IPS-20b (cell line): ENCODE results near the gene NDUFA12.

Experiments used
- H3K27ac ChIP-seq: one replicate; pipeline ENCODE4 v1.5.1; 2013; ENCODE audit warnings: low read length
- H3K27me3 ChIP-seq: 2 replicates; pipeline ENCODE4 v1.6.1; 2013; ENCODE audit warnings: mild to moderate bottlenecking, low read length, inconsistent platforms; ENCODE audit not compliant: insufficient read depth
- H3K36me3 ChIP-seq: 2 replicates; pipeline ENCODE4 v1.6.1; 2013; ENCODE audit warnings: low read depth, mild to moderate bottlenecking, inconsistent platforms, low read length, moderate library complexity; ENCODE audit not compliant: insufficient read depth
- H3K4me1 ChIP-seq: 2 replicates; pipeline ENCODE4 v1.6.1; 2013; ENCODE audit warnings: mild to moderate bottlenecking, control low read depth, inconsistent platforms, low read length, moderate library complexity; ENCODE audit not compliant: insufficient read depth
- H3K4me3 ChIP-seq: 2 replicates; pipeline ENCODE4 v1.5.1; 2013; ENCODE audit warnings: mild to moderate bottlenecking, low read length, inconsistent platforms
- H3K9ac ChIP-seq: 2 replicates; pipeline ENCODE4 v1.6.1; 2013; ENCODE audit warnings: low read depth, mild to moderate bottlenecking, inconsistent platforms, low read length, moderate library complexity
- H3K9me3 ChIP-seq: 2 replicates; pipeline ENCODE4 v1.6.1; 2013; ENCODE audit warnings: mild to moderate bottlenecking, low read depth, low read length, inconsistent platforms; ENCODE audit not compliant: insufficient read depth

NDUFA12 gene

GRCh38 chr12:94961256-94961824 lies 42.2 kb downstream of the NDUFA12 start:
- Histone ChIP-seq H3K27me3 (no peaks in the 10 kb centered on the region), H3K27ac (no peak overlapping the region), H3K4me3 (no peak overlapping the region), H3K9me3 (no peaks in the 10 kb centered on the region), H3K4me1 (no peaks in the 10 kb centered on the region), H3K9ac (no peak overlapping the region), H3K36me3 (no peaks in the 10 kb centered on the region)

DNA sequence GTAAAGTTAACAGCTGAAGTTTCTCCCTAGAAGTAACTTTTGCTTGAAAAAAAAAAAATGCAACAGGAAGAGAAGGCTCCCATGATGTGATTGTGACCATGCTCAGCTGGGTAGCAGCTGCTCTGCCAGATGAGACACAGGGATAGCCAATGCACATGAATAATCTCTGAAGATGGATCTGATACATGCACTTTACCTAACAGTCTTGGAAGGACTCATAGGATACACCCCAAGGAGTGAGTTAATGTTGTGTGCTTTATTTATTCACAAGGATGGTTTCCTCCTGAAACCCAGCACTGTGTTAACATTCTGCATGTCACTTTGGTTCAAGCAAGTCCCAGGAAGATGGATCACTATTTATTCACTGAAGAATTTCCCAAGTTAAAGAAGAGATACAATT lies 46.5 kb downstream of the NDUFA12 start:
- Histone ChIP-seq H3K27ac (no peak overlapping the region), H3K36me3 (no peaks in the 10 kb centered on the region), H3K4me3 (no peak overlapping the region), H3K4me1 (no peaks in the 10 kb centered on the region), H3K9me3 (no peaks in the 10 kb centered on the region), H3K27me3 (no peaks in the 10 kb centered on the region), H3K9ac (no peak overlapping the region)

DNA sequence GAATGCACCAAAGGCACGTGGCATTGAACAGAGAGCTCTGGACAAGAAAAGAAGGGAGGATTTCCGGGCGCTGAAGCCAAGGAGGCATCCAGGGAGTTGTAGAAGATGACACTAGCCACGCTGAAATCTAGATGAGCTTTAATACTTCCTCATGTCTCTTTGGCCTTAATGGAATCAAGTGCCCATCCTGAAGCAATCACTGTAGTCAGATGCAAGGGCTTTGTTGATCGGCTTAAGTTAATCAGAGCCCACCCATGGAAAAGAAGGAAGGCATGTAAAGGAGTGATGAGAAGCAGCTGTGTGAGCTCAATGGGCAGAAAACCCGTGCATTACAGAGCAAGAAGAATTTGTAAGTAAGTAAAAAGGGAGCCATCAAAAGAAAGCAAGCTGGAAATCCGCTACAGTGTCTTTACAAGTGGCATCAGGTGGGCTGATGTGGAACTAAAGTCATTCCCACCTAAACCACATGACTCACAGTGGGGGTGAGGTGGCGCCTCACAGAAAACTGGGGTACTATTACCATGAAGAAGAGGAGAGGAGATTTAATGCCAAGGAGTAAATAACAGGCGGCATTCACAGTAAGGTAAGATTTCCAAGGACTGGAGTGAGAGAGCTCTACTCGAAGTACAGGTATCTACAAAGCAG lies 48.4 kb downstream of the NDUFA12 start:
- H3K9me3 ChIP-seq = no peaks in the 10 kb centered on the region
- no peaks in the 10 kb centered on the region for H3K4me1 ChIP-seq
- no peak overlapping the region for H3K27ac ChIP-seq
- H3K36me3 ChIP-seq = no peaks in the 10 kb centered on the region
- H3K9ac ChIP-seq = no peak overlapping the region
- no peaks in the 10 kb centered on the region for H3K27me3 ChIP-seq
- H3K4me3 ChIP-seq = no peak overlapping the region

DNA sequence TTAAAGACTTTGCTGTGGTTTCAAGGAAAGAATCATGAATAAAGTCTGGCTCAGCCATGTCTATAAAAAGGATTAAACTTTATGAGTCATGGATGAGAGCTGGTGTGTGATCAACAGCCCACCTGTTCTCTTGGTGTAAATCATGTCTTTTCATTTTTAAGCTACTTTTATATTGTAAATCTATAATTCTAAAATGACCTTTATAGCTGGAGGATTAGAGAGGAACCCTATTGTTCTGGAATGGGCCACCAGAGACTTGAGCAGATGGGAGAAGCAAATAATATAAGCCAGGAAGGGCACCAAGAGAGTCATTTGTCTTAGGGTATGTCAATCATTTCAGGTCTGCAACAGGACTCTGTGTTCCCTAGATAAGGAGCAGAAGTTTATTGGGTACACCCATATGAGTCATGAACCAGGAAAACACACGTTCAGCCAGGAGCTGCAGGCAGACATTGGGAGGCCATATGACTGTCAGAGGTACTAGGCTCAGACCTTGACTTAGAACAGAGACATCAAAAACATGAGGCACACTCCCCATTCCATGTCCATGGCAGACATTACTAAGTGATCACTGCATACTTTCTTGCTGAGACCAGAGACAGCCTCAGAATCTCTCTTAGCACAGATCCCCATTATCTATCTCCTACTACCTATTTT lies 49.3 kb downstream of the NDUFA12 start:
- Histone ChIP-seq H3K36me3 (no peaks in the 10 kb centered on the region), H3K27ac (no peak overlapping the region), H3K4me3 (no peak overlapping the region), H3K9me3 (no peaks in the 10 kb centered on the region), H3K9ac (no peak overlapping the region), H3K4me1 (no peaks in the 10 kb centered on the region), H3K27me3 (no peaks in the 10 kb centered on the region)

- Histone ChIP-seq H3K4me1 (no peaks in the 10 kb centered on the region), H3K27ac (no peak overlapping the region), H3K9ac (no peak overlapping the region), H3K36me3 (no peaks in the 10 kb centered on the region), H3K9me3 (no peaks in the 10 kb centered on the region), H3K4me3 (no peak overlapping the region), H3K27me3 (no peaks in the 10 kb centered on the region)
These were observed 51.2 kb downstream of the NDUFA12 start for GRCh38 chr12:94952325-94952724.

DNA sequence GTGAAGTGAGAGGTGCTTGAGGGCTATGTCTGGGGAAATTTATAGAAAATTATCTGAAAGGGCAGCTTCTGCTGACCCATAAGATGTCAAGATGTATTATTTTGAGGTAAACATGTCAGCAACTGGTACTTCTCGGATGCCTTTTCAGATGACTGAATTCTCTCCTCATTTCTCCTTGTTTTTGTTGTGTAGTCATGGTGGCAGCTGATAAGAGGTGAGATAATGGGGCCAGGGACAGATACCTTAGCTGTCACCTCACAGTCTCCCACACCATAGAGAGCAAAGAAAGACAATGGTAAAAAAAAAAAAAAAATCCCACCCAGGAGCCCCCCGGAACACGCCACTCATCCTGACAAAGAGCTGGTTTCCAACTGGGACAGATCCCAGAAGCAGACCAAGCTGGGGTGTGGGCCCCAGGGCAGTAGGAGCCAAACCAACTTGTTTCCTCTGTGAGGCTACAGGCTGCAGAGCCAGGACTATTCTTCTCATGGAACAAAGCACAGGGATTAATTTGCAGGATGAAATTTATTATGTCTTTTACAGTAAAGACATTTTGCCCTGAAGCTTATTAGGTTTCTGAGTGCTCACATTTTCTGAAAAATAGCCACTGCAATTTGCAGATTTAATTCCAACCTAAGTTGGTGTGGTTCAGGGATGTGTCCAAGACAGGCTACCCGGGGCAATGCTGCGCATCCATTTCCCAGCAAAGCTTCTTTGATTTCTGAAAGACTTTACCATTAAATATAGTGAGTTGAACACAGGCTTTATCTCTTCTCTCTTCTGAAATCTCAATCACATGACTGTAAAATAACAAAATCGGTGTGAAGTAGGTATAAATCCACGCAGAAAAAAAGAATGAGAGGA lies 52.2 kb downstream of the NDUFA12 start:
- Histone ChIP-seq H3K9ac (no peak overlapping the region), H3K27me3 (no peaks in the 10 kb centered on the region), H3K9me3 (no peaks in the 10 kb centered on the region), H3K36me3 (no peaks in the 10 kb centered on the region), H3K27ac (no peak overlapping the region), H3K4me1 (no peaks in the 10 kb centered on the region), H3K4me3 (no peak overlapping the region)

GRCh38 chr12:94948232-94948810 lies 55.2 kb downstream of the NDUFA12 start:
- H3K27me3 ChIP-seq = no peaks in the 10 kb centered on the region
- no peaks in the 10 kb centered on the region for H3K36me3 ChIP-seq
- H3K9ac ChIP-seq = no peak overlapping the region

GRCh38 chr12:94942663-94943062 lies 60.8 kb downstream of the NDUFA12 start:
- no peak overlapping the region for H3K4me3 ChIP-seq
- no peaks in the 10 kb centered on the region for H3K27me3 ChIP-seq
- no peaks in the 10 kb centered on the region for H3K9me3 ChIP-seq
- H3K4me1 ChIP-seq = no peaks in the 10 kb centered on the region
- no peak overlapping the region for H3K27ac ChIP-seq
- no peak overlapping the region for H3K9ac ChIP-seq
- no peaks in the 10 kb centered on the region for H3K36me3 ChIP-seq

More at GRCh38 chr12:94948232-94948810, 55.2 kb downstream of the NDUFA12 start:
- no peaks in the 10 kb centered on the region for H3K9me3 ChIP-seq
- H3K27ac ChIP-seq = no peak overlapping the region
- H3K4me3 ChIP-seq = no peak overlapping the region
- no peaks in the 10 kb centered on the region for H3K4me1 ChIP-seq

DNA sequence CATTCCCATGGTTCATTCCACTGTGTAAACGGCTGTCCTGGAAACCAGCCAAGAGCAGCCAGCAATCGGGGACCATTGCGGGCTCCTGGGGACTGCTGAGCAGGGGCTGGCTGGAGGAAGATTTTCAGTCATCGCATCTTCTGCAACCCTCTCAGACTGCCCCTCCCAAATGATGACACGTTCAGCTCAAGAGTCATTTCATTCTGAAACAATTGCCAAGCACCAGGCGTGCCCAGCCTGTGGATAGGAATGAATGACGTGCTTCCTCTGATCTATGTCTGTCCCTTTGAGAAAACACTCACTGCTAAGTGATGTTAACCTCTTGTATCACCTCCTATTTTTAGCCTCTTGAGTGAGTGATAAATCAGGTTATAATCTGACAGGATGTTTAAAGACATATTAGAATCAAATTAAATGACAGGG lies 62.0 kb downstream of the NDUFA12 start:
- H3K27ac ChIP-seq = no peak overlapping the region

GRCh38 chr12:94940771-94941170 lies 62.7 kb downstream of the NDUFA12 start:
- H3K9ac ChIP-seq = no peak overlapping the region
- H3K4me3 ChIP-seq = no peak overlapping the region
- H3K4me1 ChIP-seq = no peaks in the 10 kb centered on the region
- H3K36me3 ChIP-seq = no peaks in the 10 kb centered on the region
- H3K9me3 ChIP-seq = no peaks in the 10 kb centered on the region
- H3K27ac ChIP-seq = no peak overlapping the region
- no peaks in the 10 kb centered on the region for H3K27me3 ChIP-seq

More for the DNA sequence above, 62.0 kb downstream of the NDUFA12 start:
- no peaks in the 10 kb centered on the region for H3K9me3 ChIP-seq
- no peak overlapping the region for H3K9ac ChIP-seq
- no peaks in the 10 kb centered on the region for H3K27me3 ChIP-seq
- no peak overlapping the region for H3K4me3 ChIP-seq
- no peaks in the 10 kb centered on the region for H3K4me1 ChIP-seq
- H3K36me3 ChIP-seq = no peaks in the 10 kb centered on the region

DNA sequence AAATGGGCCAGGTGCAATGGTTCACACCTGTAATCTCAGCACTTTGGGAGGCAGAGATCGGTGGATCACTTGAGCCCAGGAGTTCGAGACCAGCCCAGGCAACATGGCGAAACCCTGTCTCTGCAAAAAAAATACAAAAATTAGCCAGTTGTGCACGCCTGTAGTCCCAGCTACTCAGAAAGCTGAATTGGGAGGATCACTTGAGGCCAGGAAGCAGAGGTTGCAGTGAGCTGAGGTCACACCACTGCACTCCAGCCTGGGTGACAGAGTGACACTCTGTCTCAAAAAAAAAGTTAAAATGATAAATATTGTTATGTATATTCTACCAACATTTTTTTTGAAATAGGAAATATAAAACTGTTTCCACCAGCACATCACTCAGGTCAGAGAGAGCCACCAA lies 64.9 kb downstream of the NDUFA12 start:
- Histone ChIP-seq H3K4me3 (no peak overlapping the region), H3K9ac (no peak overlapping the region), H3K4me1 (no peaks in the 10 kb centered on the region), H3K27me3 (no peaks in the 10 kb centered on the region), H3K27ac (no peak overlapping the region), H3K9me3 (no peaks in the 10 kb centered on the region), H3K36me3 (no peaks in the 10 kb centered on the region)
